AG08395 (cell line): ENCODE measurements around the gene BIK.

Source experiments
- DNase-seq: peaks from one replicate; pipeline ENCODE4 v3.0.0; 2012; ENCODE audit warnings: mixed read lengths, low spot score

BIK gene

GRCh38 chr22:43162412-43163150, 52.0 kb downstream of the BIK start:
- DNase-seq = no peak

- no peak for DNase-seq
Measured at GRCh38 chr22:43163241-43163795, 52.8 kb downstream of the BIK start.

- no peak for DNase-seq
Measured at GRCh38 chr22:43164636-43165035, 54.1 kb downstream of the BIK start.

GRCh38 chr22:43166132-43166930, 55.8 kb downstream of the BIK start:
- no peak for DNase-seq

- DNase-seq = no peak
Measured at GRCh38 chr22:43167001-43167589, 56.5 kb downstream of the BIK start.

- peak; percentile 86 for DNase-seq
Measured at GRCh38 chr22:43168471-43169309, 58.1 kb downstream of the BIK start.

GRCh38 chr22:43169310-43170130, 59.0 kb downstream of the BIK start:
- DNase-seq = no peak

- DNase-seq = no peak
Measured at GRCh38 chr22:43170131-43170480, 59.6 kb downstream of the BIK start.

GRCh38 chr22:43171019-43171491, 60.5 kb downstream of the BIK start:
- no peak for DNase-seq

GRCh38 chr22:43171607-43172006, 61.1 kb downstream of the BIK start:
- no peak for DNase-seq

GRCh38 chr22:43172191-43172590, 61.6 kb downstream of the BIK start:
- no peak for DNase-seq

GRCh38 chr22:43173566-43173965, 63.0 kb downstream of the BIK start:
- DNase-seq = no peak

- DNase-seq = no peak
Measured at GRCh38 chr22:43173976-43174720, 63.6 kb downstream of the BIK start.

GRCh38 chr22:43174941-43175531, 64.5 kb downstream of the BIK start:
- no peak for DNase-seq

GRCh38 chr22:43176090-43176489, 65.5 kb downstream of the BIK start:
- DNase-seq = no peak

- DNase-seq = no peak
Measured at GRCh38 chr22:43177479-43177878, 66.9 kb downstream of the BIK start.
